GM12801 (cell line): ENCODE results near the gene SCFD2.

Experiments
- CTCF ChIP-seq: IDR thresholded peaks from one replicate; pipeline ENCODE4 v1.5.1; 2011; ENCODE audit warnings: control low read depth; ENCODE audit not compliant: insufficient read length; ENCODE audit errors: extremely low read depth

SCFD2 gene

GRCh38 chr4:52889778-52890520 is 475.9 kb downstream of the SCFD2 start:
- no peak for TF ChIP-seq CTCF

GRCh38 chr4:52889354-52889753 is 476.5 kb downstream of the SCFD2 start:
- no peak for TF ChIP-seq CTCF

- no peak for TF ChIP-seq CTCF
Measured at GRCh38 chr4:52884994-52885393, 480.9 kb downstream of the SCFD2 start.

GRCh38 chr4:52883707-52884669 is 481.9 kb downstream of the SCFD2 start:
- no peak for TF ChIP-seq CTCF

- TF ChIP-seq CTCF: no peak
Measured at GRCh38 chr4:52883183-52883621, 482.7 kb downstream of the SCFD2 start.

GRCh38 chr4:52880994-52881393 is 484.9 kb downstream of the SCFD2 start:
- no peak for TF ChIP-seq CTCF

- TF ChIP-seq CTCF: no peak
Measured at GRCh38 chr4:52879471-52879870, 486.4 kb downstream of the SCFD2 start.
